Measurements from ENCODE around the gene LRRC8A. TPM values are rescaled to one million over a fixed set of nuclear protein-coding genes. Genes with fewer than 3 reads are reported as not detected.

The LRRC8A gene
- total and polyA plus RNA-seq, 2 of the 13 experiments (the other 11 are each of a cell fraction or from before 2014, with no cell fraction given) = 16.1 to 40.6 TPM

GRCh38 chr9:128911529-128912035 is 29.6 kb downstream of the LRRC8A start:
- ChIA-PET CTCF (ENCODE audit: low intra/inter-chr PET ratio, low total read pairs) (no interaction called here), POLR2A (interaction anchor here (0.6 to 2.8 kb wide), 3 partner anchors 11 to 35 kb away, joined by 3 to 14 read pairs (median 3); no protein-coding TSS in a partner anchor)
- Histone ChIP-seq H3K79me2 (ENCODE audit: insufficient read depth, low read length) (peaks cover 9% of the 10 kb centered on the region), H3K4me2 (ENCODE audit: low read depth, low read length) (peak overlapping the region; percentile 30; the same call in 1 of the 2 replicates), H2AFZ (ENCODE audit: low read length) (no peak overlapping the region), H4K20me1 (ENCODE audit: insufficient read depth, low read length) (no peaks in the 10 kb centered on the region), H3K9me3 (ENCODE audit: low read length) (no peaks in the 10 kb centered on the region), H3K9ac (ENCODE audit: insufficient read depth, low read depth, low read length) (peak overlapping the region; percentile 13; the same call in 1 of the 2 replicates), H3K4me3 (replicated peaks in 1 of 3; ENCODE audit: insufficient read depth in 1 of 3, low read depth in 2 of 3, low read length in 3 of 3) (no peak overlapping the region), H3K27me3 (ENCODE audit: control insufficient read depth in 1 of 2, insufficient read depth in 2 of 2, low read length in 2 of 2) (no peaks in the 10 kb centered on the region), H3K36me3 (replicated peaks in 1 of 2; ENCODE audit: control insufficient read depth in 1 of 2, insufficient read depth in 2 of 2, low read length in 2 of 2) (peaks cover 32 to 58% of the 10 kb centered on the region in 2 experiments), H3K4me1 (ENCODE audit: insufficient read depth, low read length) (peaks cover 65% of the 10 kb centered on the region), H3K27ac (ENCODE audit: extremely low read length, insufficient read depth, low read length) (peak overlapping the region; percentile 70)
- 78% methylated on average over 6 of the region's 8 CpGs for WGBS (ENCODE audit: low lambda C conversion rate)
- no peak for FAIRE-seq
- no TSS peak for BruUV-seq (replicated peaks)
- peak; percentile 80 for DNase-seq (ENCODE audit: low spot score)
- ATAC-seq = peak; percentile 15
- intact Hi-C loops (cut with micrococcal nuclease; ENCODE audit: unreplicated experiment) = no loop called here
- in situ Hi-C loops (cut with HindIII; ENCODE audit: extremely low pct_ligation_motif_present, low pct_unique_long_range_greater_than_20kb) = no loop called here
- TF ChIP-seq ZNF143 (CRISPR knock-in tag; IDR thresholded peaks at IDR 0.05) (no peak), RXRB (CRISPR knock-in tag; IDR thresholded peaks at IDR 0.05; ENCODE audit: borderline replicate concordance) (peak; percentile 53; the same call in 1 of the 2 replicates), CHD2 (IDR thresholded peaks at IDR 0.05; ENCODE audit: low read depth, low read length) (no peak), ETV5 (CRISPR knock-in tag; IDR thresholded peaks at IDR 0.05; ENCODE audit: borderline replicate concordance) (peak; percentile 91), TBX2 (CRISPR knock-in tag; IDR thresholded peaks at IDR 0.05; ENCODE audit: borderline replicate concordance) (peak; percentile 44; the same call in 1 of the 2 replicates), MEIS1 (CRISPR knock-in tag; IDR thresholded peaks at IDR 0.05; ENCODE audit: borderline replicate concordance) (no peak), HDAC2 (CRISPR knock-in tag; IDR thresholded peaks at IDR 0.05) (peak; percentile 31; the same call in 1 of the 2 replicates), RARA (CRISPR knock-in tag; IDR thresholded peaks at IDR 0.05) (peak; percentile 63), ARHGAP35 (CRISPR knock-in tag; IDR thresholded peaks at IDR 0.05; ENCODE audit: borderline replicate concordance) (no peak), ETS1 (CRISPR knock-in tag; IDR thresholded peaks at IDR 0.05) (no peak), ZFX (CRISPR knock-in tag; IDR thresholded peaks at IDR 0.05; ENCODE audit: low read depth) (peak; percentile 22; the same call in 1 of the 2 replicates), NFYC (CRISPR knock-in tag; IDR thresholded peaks at IDR 0.05) (no peak), FOSL2 (CRISPR knock-in tag; IDR thresholded peaks at IDR 0.05) (peak; percentile 74), CREB1 (IDR thresholded peaks at IDR 0.05) (no peak), CREB1 (CRISPR knock-in tag; IDR thresholded peaks at IDR 0.05) (no peak), POLR2AphosphoS5 (IDR thresholded peaks at IDR 0.05; ENCODE audit: low read depth, low read length) (no peak), KAT7 (CRISPR knock-in tag; IDR thresholded peaks at IDR 0.05; ENCODE audit: borderline replicate concordance) (no peak), ZNF501 (CRISPR knock-in tag; IDR thresholded peaks at IDR 0.05) (no peak), REST (IDR thresholded peaks at IDR 0.05; ENCODE audit: borderline replicate concordance in 1 of 2, low read depth in 1 of 2, low read length in 2 of 2) (no peak), ZBTB2 (CRISPR knock-in tag; IDR thresholded peaks at IDR 0.05; ENCODE audit: low read depth) (no peak), ZNF354B (CRISPR knock-in tag; IDR thresholded peaks at IDR 0.05) (no peak)
